GM10248 (cell line): ENCODE data around the gene C10orf62.

Source experiments
- CTCF ChIA-PET: fragments of 300-600 bp; sonication (Branson Sonifier 250); formaldehyde crosslinking; extraction: SDS; loops from one replicate; lab custom pipeline; 2021; ENCODE audit warnings: antibody characterized with exemption; lab: Yijun Ruan, JAX
- POLR2A ChIA-PET: fragments of 350-650 bp; sonication (Branson Sonifier 250); formaldehyde crosslinking; extraction: SDS; loops from one replicate; lab custom pipeline; 2020; ENCODE audit warnings: antibody characterized with exemption; lab: Yijun Ruan, JAX
- DNase-seq: peaks from one replicate; pipeline ENCODE4 v3.0.0; 2012; ENCODE audit errors: extremely low spot score
- TF ChIP-seq, protein P1 (sequence below): IDR thresholded peaks from 2 replicates; pipeline ENCODE4 v1.5.1; 2012; ENCODE audit warnings: mild to moderate bottlenecking, low read depth; ENCODE audit errors: extremely low read depth, missing control alignments, control extremely low read depth

C10orf62 gene, protein sequence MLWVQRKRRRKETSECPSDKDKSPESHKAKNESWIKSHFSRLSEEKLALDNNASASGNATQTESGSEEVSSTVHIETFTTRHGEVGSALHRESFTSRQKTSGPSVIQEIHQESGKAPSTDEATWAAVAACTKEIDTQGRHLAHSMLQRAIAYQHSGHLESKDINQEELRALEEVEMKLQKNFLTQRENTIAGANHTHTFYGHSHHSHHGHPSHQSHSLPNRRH

DNA sequence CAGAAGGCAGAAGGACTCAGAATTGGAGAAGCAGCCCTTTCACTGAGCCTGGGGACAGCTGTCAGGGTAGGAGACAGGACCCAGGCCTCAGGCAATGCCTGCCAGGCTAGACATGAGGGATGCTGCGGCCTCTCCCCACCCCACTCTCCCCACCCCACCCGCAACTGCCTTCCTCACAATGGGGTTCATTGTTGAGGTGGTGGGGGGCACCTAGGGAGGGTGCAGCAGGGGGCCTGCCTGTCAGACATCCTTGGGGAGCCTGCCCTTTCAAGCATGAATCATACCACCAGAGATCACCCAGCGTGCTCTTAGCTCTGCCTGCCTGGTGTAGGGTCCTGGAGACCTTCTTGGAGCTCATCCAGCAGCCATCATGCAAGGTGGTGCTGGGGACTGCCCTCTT is at the start of gene C10orf62:
Gene C10orf62, plus strand, starts transcription at position 243 of the 400 bp plus-strand sequence. CDS start 177 bp downstream, outside the sequence.
- ChIA-PET CTCF (interaction anchor here (1.0 to 3.5 kb wide), 2 partner anchors 17 to 21 kb away, joined by 3 to 19 read pairs; partner anchors contain the start of gene ANKRD2), POLR2A (no interaction called here)
- no peak for DNase-seq
- TF ChIP-seq, protein P1, sequence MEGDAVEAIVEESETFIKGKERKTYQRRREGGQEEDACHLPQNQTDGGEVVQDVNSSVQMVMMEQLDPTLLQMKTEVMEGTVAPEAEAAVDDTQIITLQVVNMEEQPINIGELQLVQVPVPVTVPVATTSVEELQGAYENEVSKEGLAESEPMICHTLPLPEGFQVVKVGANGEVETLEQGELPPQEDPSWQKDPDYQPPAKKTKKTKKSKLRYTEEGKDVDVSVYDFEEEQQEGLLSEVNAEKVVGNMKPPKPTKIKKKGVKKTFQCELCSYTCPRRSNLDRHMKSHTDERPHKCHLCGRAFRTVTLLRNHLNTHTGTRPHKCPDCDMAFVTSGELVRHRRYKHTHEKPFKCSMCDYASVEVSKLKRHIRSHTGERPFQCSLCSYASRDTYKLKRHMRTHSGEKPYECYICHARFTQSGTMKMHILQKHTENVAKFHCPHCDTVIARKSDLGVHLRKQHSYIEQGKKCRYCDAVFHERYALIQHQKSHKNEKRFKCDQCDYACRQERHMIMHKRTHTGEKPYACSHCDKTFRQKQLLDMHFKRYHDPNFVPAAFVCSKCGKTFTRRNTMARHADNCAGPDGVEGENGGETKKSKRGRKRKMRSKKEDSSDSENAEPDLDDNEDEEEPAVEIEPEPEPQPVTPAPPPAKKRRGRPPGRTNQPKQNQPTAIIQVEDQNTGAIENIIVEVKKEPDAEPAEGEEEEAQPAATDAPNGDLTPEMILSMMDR, result no peak

DNA sequence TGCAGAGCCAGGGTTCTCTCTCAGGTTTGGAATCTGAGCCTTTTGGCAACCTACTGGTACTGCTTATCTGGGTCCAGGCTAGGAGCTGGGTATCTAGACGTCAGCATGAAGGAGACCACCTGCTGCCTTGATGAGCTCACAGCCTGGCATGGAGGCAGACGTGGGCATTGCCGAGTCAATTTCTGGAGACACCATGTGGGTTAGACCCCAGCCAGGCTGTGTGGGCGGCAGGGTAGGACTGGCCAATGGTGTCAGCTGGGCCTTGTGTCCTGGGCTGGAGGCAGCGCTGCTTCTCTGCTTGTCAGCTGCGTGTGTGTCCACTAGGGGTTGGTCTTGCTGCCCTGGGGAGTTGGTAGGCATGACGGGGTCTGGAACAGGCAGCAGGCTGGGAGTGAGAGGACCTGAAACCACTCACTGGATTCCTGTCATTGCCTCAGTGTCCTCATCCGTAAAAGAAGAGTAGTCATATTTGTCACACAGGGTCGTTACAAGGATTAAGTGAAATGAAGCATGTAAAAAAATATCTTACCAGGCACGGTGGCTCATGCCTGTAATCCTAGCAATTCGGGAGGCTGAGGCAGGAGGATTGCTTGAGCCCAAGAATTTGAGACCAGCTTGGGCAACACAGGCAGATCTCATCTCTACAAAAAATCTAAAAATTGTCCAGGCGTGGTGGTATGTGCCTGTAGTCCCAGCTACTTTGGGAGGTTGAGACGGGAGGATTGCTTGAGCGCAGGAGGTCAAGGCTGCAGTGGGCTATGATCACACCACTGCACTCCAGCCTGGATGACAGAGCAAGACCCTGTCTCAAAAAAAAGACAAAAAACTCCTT is 48.6 kb upstream of the C10orf62 start:
- POLR2A ChIA-PET, result no interaction called here

DNA sequence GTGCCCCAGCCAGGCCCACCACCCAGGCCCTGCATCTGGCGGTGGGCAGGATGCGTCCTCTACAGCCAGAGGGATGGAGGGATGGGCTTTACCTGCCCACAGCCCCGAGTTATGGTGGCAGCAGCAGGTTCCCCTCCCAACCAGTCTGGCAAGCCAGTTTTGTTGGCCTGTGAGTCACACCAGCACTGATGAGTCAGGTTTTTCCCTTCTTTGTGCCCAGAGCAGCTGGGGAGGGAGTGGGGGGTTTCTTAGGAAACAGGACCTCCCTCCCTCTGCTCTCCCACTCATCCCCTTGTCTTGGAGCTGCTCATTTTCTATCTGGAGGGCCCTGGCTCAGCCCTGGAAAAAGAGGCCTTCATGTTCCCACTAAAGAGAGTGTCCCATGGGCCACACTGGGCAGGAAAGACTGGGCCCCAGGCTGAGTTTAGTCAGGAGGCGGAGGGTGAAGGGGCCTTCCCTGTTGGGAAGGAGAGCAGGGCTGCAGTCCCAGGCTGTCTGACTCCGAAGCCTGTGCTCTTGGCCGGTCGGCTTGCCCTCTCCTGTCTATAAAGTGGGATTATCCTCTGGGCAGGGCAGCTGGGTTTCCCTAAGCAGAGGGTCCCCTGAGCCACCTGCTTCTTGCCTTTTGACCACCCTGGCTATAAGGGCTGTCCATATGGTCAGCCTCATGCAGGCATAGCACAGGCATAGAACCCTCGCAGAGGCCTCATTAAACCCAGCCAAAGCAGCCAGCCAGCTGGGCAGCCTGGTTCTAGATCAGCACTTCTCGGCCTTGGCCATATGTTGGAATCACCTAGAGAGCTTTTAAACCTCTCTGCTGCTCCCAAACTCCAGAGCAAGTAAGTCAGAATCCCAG is 47.1 kb upstream of the C10orf62 start:
- CTCF ChIA-PET, result interaction anchor here (1.4 to 3.3 kb wide), 2 partner anchors 9 to 11 kb away, joined by 3 to 21 read pairs; no protein-coding TSS in a partner anchor
- DNase-seq, result no peak
- TF ChIP-seq, protein P1, result no peak
- POLR2A ChIA-PET, result no interaction called here

More for the DNA sequence above, 48.6 kb upstream of the C10orf62 start:
- DNase-seq, result no peak
- TF ChIP-seq, protein P1, result no peak
- CTCF ChIA-PET, result interaction anchor here (1.4 to 3.3 kb wide), 2 partner anchors 12 to 156 kb away, joined by 3 to 21 read pairs; no protein-coding TSS in a partner anchor

DNA sequence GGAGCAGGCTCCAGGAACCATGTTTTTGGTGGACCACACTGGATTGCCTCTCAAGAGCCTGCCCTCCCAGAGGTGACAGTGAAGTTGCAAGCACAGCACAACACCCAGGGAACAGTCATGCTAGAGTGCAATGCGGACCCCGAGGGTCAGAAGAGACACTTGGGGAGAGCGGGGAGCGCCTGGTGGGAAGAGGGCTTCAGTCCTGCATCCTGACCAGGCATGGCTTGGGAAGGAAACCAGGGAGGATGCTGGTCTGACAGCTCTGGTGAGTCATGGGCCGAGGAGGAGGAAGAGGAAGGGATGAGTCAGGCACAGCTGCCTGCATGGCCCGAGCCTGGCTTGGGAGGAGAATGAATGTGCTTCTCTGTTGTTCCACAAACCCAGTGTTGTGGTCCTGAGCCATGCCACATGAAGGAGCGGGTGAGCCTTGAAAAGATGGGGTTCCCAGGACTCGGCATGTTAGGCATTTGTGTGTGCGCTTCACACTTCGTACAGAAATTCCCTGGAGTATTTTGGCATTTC is 46.4 kb upstream of the C10orf62 start:
- DNase-seq, result no peak
- TF ChIP-seq, protein P1, result no peak
- ChIA-PET POLR2A (no interaction called here), CTCF (interaction anchor here (1.4 to 3.3 kb wide), 2 partner anchors 10 kb away, joined by 3 to 21 read pairs; no protein-coding TSS in a partner anchor)

DNA sequence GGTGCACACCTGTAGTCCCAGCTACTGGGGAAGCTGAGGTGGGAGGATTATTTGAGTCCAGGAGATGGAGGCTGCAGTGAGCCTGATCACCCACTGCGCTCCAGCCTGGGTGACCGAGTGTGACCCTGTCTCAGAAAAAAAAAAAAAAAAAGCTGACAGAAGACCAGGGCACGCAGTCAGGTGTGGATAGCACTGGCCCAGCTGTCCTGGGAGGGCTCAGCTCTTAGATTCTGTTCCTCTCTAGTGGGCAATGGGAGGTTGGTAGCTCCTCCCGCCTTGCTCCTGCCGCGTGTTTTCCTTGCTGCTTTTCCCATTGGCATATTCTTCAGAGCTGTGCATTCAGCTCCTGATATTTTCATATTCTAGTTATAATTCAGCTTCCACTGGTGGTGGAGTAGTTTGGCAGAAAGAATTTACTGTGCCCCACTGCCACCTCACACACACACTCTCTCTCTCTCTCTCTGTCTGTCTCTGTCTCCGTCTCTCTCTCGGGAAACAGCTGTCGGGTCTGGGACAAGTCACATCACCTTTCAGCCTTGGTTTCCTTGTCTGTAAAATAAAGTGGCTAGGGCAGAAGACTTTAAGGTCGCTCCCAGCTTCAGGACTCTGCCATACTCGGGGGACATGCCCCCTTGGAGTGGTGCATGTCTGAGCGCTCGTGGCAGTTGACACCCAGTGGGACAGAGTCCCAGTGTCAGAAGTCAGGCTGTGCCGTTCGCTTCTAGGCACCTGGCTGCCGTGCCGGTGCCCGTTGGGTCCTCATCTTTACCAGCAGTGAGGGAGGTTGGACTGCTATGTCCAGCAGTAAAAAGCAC is 42.9 kb upstream of the C10orf62 start:
- POLR2A ChIA-PET, result no interaction called here
- no peak for DNase-seq
- CTCF ChIA-PET, result interaction anchor here (10.5 kb wide), 1 partner anchor 11 kb away, joined by 108 read pairs; no protein-coding TSS in a partner anchor
- TF ChIP-seq, protein P1, result no peak
